Astrocyte (in vitro differentiated cells and primary cell): ENCODE measurements around the gene SCART1. TPM values are rescaled to one million over a fixed set of nuclear protein-coding genes. Genes with fewer than 3 reads are reported as not detected.

ENCODE experiments used
- DNase-seq: peaks from one replicate; pipeline ENCODE4 v3.0.0-alpha.2; 2010; ENCODE audit warnings: low read depth
- FAIRE-seq: peaks from 2 replicates; lab custom pipeline; 2011; peaks lifted over from hg19 to GRCh38; lab: Jason Lieb, UNC
- H2AFZ ChIP-seq: 2 replicates; pipeline ENCODE4 v1.6.0; 2012; ENCODE audit warnings: low read depth, low read length, inconsistent platforms
- H3K27ac ChIP-seq: 2 replicates; pipeline ENCODE4 v1.5.1; 2011; ENCODE audit warnings: low read depth, low read length, inconsistent platforms
- H3K27me3 ChIP-seq: 2 replicates; pipeline ENCODE4 v1.6.0; 2011; ENCODE audit warnings: low read length, inconsistent platforms; ENCODE audit not compliant: insufficient read depth
- H3K36me3 ChIP-seq: 2 replicates; pipeline ENCODE4 v1.5.1; 2011; ENCODE audit warnings: low read length, inconsistent platforms; ENCODE audit not compliant: insufficient read depth
- H3K4me1 ChIP-seq: 2 replicates; pipeline ENCODE4 v1.5.1; 2011; ENCODE audit warnings: low read length, inconsistent platforms; ENCODE audit not compliant: insufficient read depth
- H3K4me2 ChIP-seq: 2 replicates; pipeline ENCODE4 v1.6.0; 2012; ENCODE audit warnings: low read length, inconsistent platforms
- H3K4me3 ChIP-seq: 2 replicates; pipeline ENCODE4 v1.5.1; 2011; ENCODE audit warnings: low read depth, mild to moderate bottlenecking, low read length, inconsistent platforms; ENCODE audit not compliant: insufficient read depth
- H3K79me2 ChIP-seq: 2 replicates; pipeline ENCODE4 v1.6.0; 2012; ENCODE audit warnings: mild to moderate bottlenecking, low read length, inconsistent platforms; ENCODE audit not compliant: insufficient read depth
- H3K9ac ChIP-seq: 2 replicates; pipeline ENCODE4 v1.6.0; 2012; ENCODE audit warnings: mild to moderate bottlenecking, low read length, inconsistent platforms
- H3K9me3 ChIP-seq: 2 replicates; pipeline ENCODE4 v1.5.1; 2012; ENCODE audit warnings: low read depth, mild to moderate bottlenecking, low read length, inconsistent platforms; ENCODE audit not compliant: insufficient read depth
- H4K20me1 ChIP-seq: 2 replicates; pipeline ENCODE4 v1.6.0; 2012; ENCODE audit warnings: low read length, inconsistent platforms; ENCODE audit not compliant: insufficient read depth
- H3K27ac Mint-ChIP-seq: one replicate; pipeline ENCODE4 v1.8.0; 2021; ENCODE audit warnings: mild to moderate bottlenecking, mixed read lengths; ENCODE audit not compliant: unreplicated experiment
- H3K27me3 Mint-ChIP-seq: one replicate; pipeline ENCODE4 v1.8.0; 2021; ENCODE audit warnings: low read depth, mixed read lengths; ENCODE audit not compliant: unreplicated experiment
- H3K36me3 Mint-ChIP-seq: one replicate; pipeline ENCODE4 v1.8.0; 2021; ENCODE audit warnings: low read depth, mixed read lengths; ENCODE audit not compliant: unreplicated experiment
- H3K4me1 Mint-ChIP-seq: one replicate; pipeline ENCODE4 v1.8.0; 2021; ENCODE audit warnings: low read depth, mixed read lengths; ENCODE audit not compliant: unreplicated experiment
- H3K4me3 Mint-ChIP-seq: one replicate; pipeline ENCODE4 v1.8.0; 2021; ENCODE audit warnings: mild to moderate bottlenecking, moderate library complexity, mixed read lengths; ENCODE audit not compliant: unreplicated experiment
- H3K9me3 Mint-ChIP-seq: one replicate; pipeline ENCODE4 v1.8.0; 2021; ENCODE audit warnings: mild to moderate bottlenecking, mixed read lengths; ENCODE audit not compliant: unreplicated experiment
- EZH2 ChIP-seq: IDR thresholded peaks from 2 replicates; pipeline ENCODE4 v1.6.1; 2012; ENCODE audit warnings: mild to moderate bottlenecking, low read length, inconsistent platforms; ENCODE audit not compliant: insufficient read depth
- total RNA-seq: library from RNA; stranded (reverse); gene quantifications from 2 replicates; pipeline ENCODE4 v1.2.1, GENCODE V29; 2021
- TF ChIP-seq, protein P1 (sequence below): IDR thresholded peaks from 2 replicates; pipeline ENCODE4 v1.5.1; 2011; ENCODE audit warnings: low read depth, mild to moderate bottlenecking, inconsistent platforms, low read length, moderate library complexity; ENCODE audit not compliant: insufficient read depth

Gene SCART1
- total RNA-seq, 1 donor from 2014 or later, result 0.50 TPM

- TF ChIP-seq EZH2, result no peak
- TF ChIP-seq, protein P1, sequence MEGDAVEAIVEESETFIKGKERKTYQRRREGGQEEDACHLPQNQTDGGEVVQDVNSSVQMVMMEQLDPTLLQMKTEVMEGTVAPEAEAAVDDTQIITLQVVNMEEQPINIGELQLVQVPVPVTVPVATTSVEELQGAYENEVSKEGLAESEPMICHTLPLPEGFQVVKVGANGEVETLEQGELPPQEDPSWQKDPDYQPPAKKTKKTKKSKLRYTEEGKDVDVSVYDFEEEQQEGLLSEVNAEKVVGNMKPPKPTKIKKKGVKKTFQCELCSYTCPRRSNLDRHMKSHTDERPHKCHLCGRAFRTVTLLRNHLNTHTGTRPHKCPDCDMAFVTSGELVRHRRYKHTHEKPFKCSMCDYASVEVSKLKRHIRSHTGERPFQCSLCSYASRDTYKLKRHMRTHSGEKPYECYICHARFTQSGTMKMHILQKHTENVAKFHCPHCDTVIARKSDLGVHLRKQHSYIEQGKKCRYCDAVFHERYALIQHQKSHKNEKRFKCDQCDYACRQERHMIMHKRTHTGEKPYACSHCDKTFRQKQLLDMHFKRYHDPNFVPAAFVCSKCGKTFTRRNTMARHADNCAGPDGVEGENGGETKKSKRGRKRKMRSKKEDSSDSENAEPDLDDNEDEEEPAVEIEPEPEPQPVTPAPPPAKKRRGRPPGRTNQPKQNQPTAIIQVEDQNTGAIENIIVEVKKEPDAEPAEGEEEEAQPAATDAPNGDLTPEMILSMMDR, result no peak
- H3K27me3 ChIP-seq, result no peaks in the 10 kb centered on the region
- H3K27ac Mint-ChIP-seq, result no peak overlapping the region
- H3K4me1 Mint-ChIP-seq, result no peaks in the 10 kb centered on the region
- no peak overlapping the region for H3K4me2 ChIP-seq
- no peak for DNase-seq
- H3K27me3 Mint-ChIP-seq, result peaks cover 1% of the 10 kb centered on the region
- H3K4me3 Mint-ChIP-seq, result no peak overlapping the region
- H3K4me1 ChIP-seq, result no peaks in the 10 kb centered on the region
- peaks cover 43% of the 10 kb centered on the region for H4K20me1 ChIP-seq
- H3K79me2 ChIP-seq, result no peaks in the 10 kb centered on the region
- H3K36me3 ChIP-seq, result no peaks in the 10 kb centered on the region
- H3K9me3 Mint-ChIP-seq, result peaks cover 3% of the 10 kb centered on the region
- peaks cover 12% of the 10 kb centered on the region for H3K36me3 Mint-ChIP-seq
- H3K9ac ChIP-seq, result no peak overlapping the region
- no peak overlapping the region for H3K27ac ChIP-seq
- no peak overlapping the region for H2AFZ ChIP-seq
- H3K4me3 ChIP-seq, result no peak overlapping the region
- no peak for FAIRE-seq
- H3K9me3 ChIP-seq, result no peaks in the 10 kb centered on the region
Observed at GRCh38 chr10:133421336-133422222, 32.2 kb upstream of the SCART1 start.

GRCh38 chr10:133422223-133422806, 31.4 kb upstream of the SCART1 start:
- no peak overlapping the region for H2AFZ ChIP-seq
- no peaks in the 10 kb centered on the region for H3K79me2 ChIP-seq
- H4K20me1 ChIP-seq, result peaks cover 43% of the 10 kb centered on the region
- H3K9me3 Mint-ChIP-seq, result peaks cover 3% of the 10 kb centered on the region
- H3K36me3 Mint-ChIP-seq, result peaks cover 12% of the 10 kb centered on the region
- H3K27me3 Mint-ChIP-seq, result peaks cover 2% of the 10 kb centered on the region
- no peaks in the 10 kb centered on the region for H3K27me3 ChIP-seq
- no peak overlapping the region for H3K27ac ChIP-seq
- H3K27ac Mint-ChIP-seq, result peak overlapping the region; percentile 18
- H3K4me1 Mint-ChIP-seq, result no peaks in the 10 kb centered on the region
- H3K36me3 ChIP-seq, result no peaks in the 10 kb centered on the region
- no peak overlapping the region for H3K9ac ChIP-seq
- no peak overlapping the region for H3K4me3 Mint-ChIP-seq
- H3K4me3 ChIP-seq, result no peak overlapping the region
- no peak overlapping the region for H3K4me2 ChIP-seq
- no peaks in the 10 kb centered on the region for H3K9me3 ChIP-seq
- no peaks in the 10 kb centered on the region for H3K4me1 ChIP-seq
- DNase-seq (no peak), FAIRE-seq (no peak)
- TF ChIP-seq EZH2, result no peak
- TF ChIP-seq, protein P1, result no peak
